SU-DHL-6 (cell line): ENCODE data around the gene SMYD4.

ENCODE experiments used
- H2AFZ ChIP-seq: fragments of 200-600 bp; sonication (generic); 2 replicates; pipeline ENCODE4 v1.6.1; 2014; ENCODE audit warnings: low read depth, mild to moderate bottlenecking, moderate library complexity, mixed read lengths, antibody characterized with exemption, low read length; ENCODE audit not compliant: severe bottlenecking
- H3F3A ChIP-seq: fragments of 200-600 bp; shearing (Covaris generic); 2 replicates; pipeline ENCODE4 v1.6.0; 2016; ENCODE audit warnings: antibody characterized with exemption, mild to moderate bottlenecking; ENCODE audit not compliant: insufficient read depth
- H3K27ac ChIP-seq: fragments of 200-600 bp; sonication (generic); 2 replicates; pipeline ENCODE4 v1.5.1; 2016; ENCODE audit warnings: low read depth, mild to moderate bottlenecking, low read length, moderate library complexity, mixed read lengths
- H3K27me3 ChIP-seq: fragments of 200-600 bp; sonication (generic), shearing (Covaris generic); 2 replicates; pipeline ENCODE4 v1.6.0; 2014; ENCODE audit warnings: mild to moderate bottlenecking, low read length
- H3K36me3 ChIP-seq: fragments of 200-600 bp; sonication (generic); 2 replicates; pipeline ENCODE4 v1.6.1; 2014; ENCODE audit warnings: mild to moderate bottlenecking, low read length, mixed read lengths
- H3K4me2 ChIP-seq: fragments of 300-600, 200-600 bp; shearing (Covaris generic), sonication (generic); 2 replicates; pipeline ENCODE4 v1.6.0; 2014; ENCODE audit warnings: low read length, low read depth, mild to moderate bottlenecking; ENCODE audit not compliant: poor library complexity, severe bottlenecking
- H3K4me3 ChIP-seq: fragments of 200-600 bp; sonication (generic); 2 replicates; pipeline ENCODE4 v1.5.1; 2014; ENCODE audit warnings: antibody characterized with exemption, low read length, mild to moderate bottlenecking, mixed read lengths; ENCODE audit not compliant: insufficient read depth, poor library complexity, severe bottlenecking
- H3K79me2 ChIP-seq: fragments of 200-600 bp; sonication (generic); 2 replicates; pipeline ENCODE4 v1.6.1; 2014; ENCODE audit warnings: mild to moderate bottlenecking, low read length, moderate library complexity; ENCODE audit not compliant: insufficient read depth
- H3K9ac ChIP-seq: fragments of 200-600 bp; sonication (generic); 2 replicates; pipeline ENCODE4 v1.7.0; 2014; ENCODE audit warnings: mild to moderate bottlenecking, low read length
- H3K9me2 ChIP-seq: fragments of 200-600 bp; sonication (generic); replicated peaks from 2 replicates; pipeline ENCODE4 v1.6.1; 2014; ENCODE audit warnings: low read length; ENCODE audit not compliant: insufficient read depth
- H3K9me3 ChIP-seq: fragments of 200-600 bp; sonication (generic); 2 replicates; pipeline ENCODE4 v1.6.1; 2014; ENCODE audit warnings: low read length, mixed read lengths; ENCODE audit not compliant: insufficient read depth
- H4K20me1 ChIP-seq: fragments of 200-600 bp; sonication (generic); 2 replicates; pipeline ENCODE4 v1.6.1; 2014; ENCODE audit warnings: low read depth, mild to moderate bottlenecking, antibody characterized with exemption, low read length, moderate library complexity, mixed read lengths
- EZH2phosphoT487 ChIP-seq: fragments of 200-600 bp; sonication (generic), shearing (Covaris generic); conservative IDR thresholded peaks from 2 replicates; pipeline ENCODE4 v1.6.1; 2018; ENCODE audit warnings: mild to moderate bottlenecking, antibody characterized with exemption, low read length, moderate library complexity, mixed read lengths
- TF ChIP-seq, protein P1 (sequence below): fragments of 200-600 bp; sonication (generic); IDR thresholded peaks from one replicate; pipeline ENCODE4 v1.5.1; 2017; ENCODE audit warnings: antibody characterized with exemption, mild to moderate bottlenecking, low read length, moderate library complexity; ENCODE audit not compliant: insufficient read depth, poor library complexity, severe bottlenecking

Gene SMYD4

DNA sequence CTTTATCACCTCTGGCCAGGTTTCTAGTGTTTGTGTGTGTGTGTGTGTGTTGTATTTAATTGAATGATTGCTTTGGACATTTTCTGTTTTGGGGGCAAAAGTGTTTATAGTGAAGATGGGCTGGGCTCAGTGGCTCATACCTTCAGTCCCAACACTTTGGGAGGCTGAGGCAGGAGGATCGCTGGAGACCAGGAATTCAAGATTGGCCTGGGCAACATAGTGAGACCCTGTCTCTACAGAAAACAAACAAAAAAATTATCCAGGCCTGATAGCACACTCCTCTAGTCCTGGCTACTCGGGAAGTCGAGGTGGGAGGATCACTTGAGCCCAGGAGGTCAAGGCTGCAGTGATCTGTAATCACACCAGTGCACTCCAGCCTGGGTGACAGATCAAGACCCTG, 37.6 kb upstream of the SMYD4 start:
- Histone ChIP-seq H3K9me3 (no peaks in the 10 kb centered on the region), H3K4me3 (no peak overlapping the region), H3F3A (peaks cover 6% of the 10 kb centered on the region; the same call in 1 of the 2 replicates), H4K20me1 (no peaks in the 10 kb centered on the region; the same call in 1 of the 2 replicates), H3K4me2 (no peak overlapping the region), H3K9me2 (no peaks in the 10 kb centered on the region), H2AFZ (no peak overlapping the region), H3K79me2 (peaks cover 15% of the 10 kb centered on the region), H3K36me3 (peaks cover 13% of the 10 kb centered on the region; the same call in 1 of the 2 replicates), H3K9ac (no peak overlapping the region), H3K27me3 (no peaks in the 10 kb centered on the region), H3K27ac (no peak overlapping the region)
- no peak for TF ChIP-seq EZH2phosphoT487
- TF ChIP-seq, protein P1, sequence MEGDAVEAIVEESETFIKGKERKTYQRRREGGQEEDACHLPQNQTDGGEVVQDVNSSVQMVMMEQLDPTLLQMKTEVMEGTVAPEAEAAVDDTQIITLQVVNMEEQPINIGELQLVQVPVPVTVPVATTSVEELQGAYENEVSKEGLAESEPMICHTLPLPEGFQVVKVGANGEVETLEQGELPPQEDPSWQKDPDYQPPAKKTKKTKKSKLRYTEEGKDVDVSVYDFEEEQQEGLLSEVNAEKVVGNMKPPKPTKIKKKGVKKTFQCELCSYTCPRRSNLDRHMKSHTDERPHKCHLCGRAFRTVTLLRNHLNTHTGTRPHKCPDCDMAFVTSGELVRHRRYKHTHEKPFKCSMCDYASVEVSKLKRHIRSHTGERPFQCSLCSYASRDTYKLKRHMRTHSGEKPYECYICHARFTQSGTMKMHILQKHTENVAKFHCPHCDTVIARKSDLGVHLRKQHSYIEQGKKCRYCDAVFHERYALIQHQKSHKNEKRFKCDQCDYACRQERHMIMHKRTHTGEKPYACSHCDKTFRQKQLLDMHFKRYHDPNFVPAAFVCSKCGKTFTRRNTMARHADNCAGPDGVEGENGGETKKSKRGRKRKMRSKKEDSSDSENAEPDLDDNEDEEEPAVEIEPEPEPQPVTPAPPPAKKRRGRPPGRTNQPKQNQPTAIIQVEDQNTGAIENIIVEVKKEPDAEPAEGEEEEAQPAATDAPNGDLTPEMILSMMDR = no peak

DNA sequence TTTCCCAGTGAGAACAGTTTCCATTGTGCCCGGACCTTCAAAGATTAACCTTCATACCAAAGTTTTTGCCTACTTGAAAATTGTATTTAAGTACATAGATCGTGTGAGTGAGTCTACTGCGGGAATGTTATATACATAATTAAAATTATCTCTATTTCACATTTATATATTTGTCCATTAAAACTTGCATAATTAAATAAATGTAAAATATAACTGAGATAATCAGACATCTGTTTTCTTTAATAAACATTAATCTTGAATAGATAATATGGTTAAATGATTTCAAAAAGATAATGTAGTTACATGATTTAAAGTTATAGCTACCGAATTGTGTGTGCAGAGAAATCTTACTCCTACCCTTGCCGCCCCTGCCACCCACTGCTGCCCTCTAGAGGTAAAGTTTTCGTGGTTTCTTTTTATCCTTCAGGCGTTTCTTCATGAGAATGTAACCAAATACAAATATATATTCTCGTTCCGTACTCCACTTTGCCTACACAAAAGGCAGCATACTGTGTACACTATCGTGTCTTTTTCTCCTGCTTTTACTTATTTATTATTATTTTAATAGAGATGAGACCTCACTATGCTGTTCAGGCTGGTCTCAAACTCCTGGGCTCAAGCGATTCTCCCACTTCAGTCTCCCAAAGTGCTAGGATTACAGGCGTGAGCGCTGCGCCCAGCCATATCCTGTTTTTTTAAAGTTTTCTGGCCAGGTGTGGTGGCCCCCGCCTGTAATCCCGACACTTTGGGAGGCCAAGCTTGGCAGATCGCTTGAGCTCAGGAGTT, 35.7 kb upstream of the SMYD4 start:
- Histone ChIP-seq H4K20me1 (no peaks in the 10 kb centered on the region; the same call in 1 of the 2 replicates), H3K9me2 (no peaks in the 10 kb centered on the region), H3F3A (peaks cover 10% of the 10 kb centered on the region; the same call in 1 of the 2 replicates), H3K79me2 (peaks cover 15% of the 10 kb centered on the region), H2AFZ (no peak overlapping the region), H3K27me3 (no peaks in the 10 kb centered on the region), H3K9me3 (no peaks in the 10 kb centered on the region), H3K27ac (no peak overlapping the region), H3K36me3 (peaks cover 7% of the 10 kb centered on the region; the same call in 1 of the 2 replicates), H3K4me3 (no peak overlapping the region), H3K4me2 (no peak overlapping the region), H3K9ac (no peak overlapping the region)
- TF ChIP-seq, protein P1 = peak; percentile 53
- no peak for TF ChIP-seq EZH2phosphoT487

DNA sequence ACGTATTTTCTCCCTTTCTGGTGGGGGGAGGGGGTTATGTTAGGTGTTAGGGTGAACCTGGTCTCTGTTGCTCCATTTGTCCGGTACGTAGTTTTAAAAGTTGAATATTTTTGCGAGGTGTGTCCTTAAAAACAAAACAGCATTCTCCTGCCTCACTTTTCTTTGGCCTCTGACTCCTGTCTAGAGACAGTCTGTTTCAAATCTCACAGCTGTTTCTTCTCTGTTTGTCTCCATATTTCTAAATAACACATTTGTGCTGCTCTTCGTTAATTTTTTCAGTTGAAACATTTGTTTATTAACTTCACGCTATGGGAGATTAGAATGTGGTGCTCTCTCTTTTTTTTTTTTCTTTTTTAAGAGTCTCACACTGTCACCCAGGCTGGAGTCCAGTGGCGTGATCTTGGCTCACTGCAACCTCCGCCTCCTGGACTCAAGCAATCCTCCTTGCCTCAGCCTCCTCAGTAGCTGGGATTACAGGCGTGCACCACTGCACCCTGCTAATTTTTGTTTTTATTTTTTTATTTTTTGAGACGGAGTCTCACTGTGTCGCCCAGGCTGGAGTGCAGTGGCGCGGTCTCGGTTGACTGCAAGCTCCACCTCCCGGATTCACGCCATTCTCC, 31.8 kb upstream of the SMYD4 start:
- H3K36me3 ChIP-seq = peaks cover 7% of the 10 kb centered on the region; the same call in 1 of the 2 replicates

More for the DNA sequence above, 31.8 kb upstream of the SMYD4 start:
- no peaks in the 10 kb centered on the region for H3K27me3 ChIP-seq
- TF ChIP-seq EZH2phosphoT487 = no peak
- TF ChIP-seq, protein P1 = no peak
- no peaks in the 10 kb centered on the region for H4K20me1 ChIP-seq
- H3K9me3 ChIP-seq = no peaks in the 10 kb centered on the region
- no peaks in the 10 kb centered on the region for H3K9me2 ChIP-seq
- H3K4me2 ChIP-seq = no peak overlapping the region
- H3K27ac ChIP-seq = no peak overlapping the region
- H2AFZ ChIP-seq = no peak overlapping the region
- H3F3A ChIP-seq = peaks cover 10% of the 10 kb centered on the region; the same call in 1 of the 2 replicates
- H3K4me3 ChIP-seq = no peak overlapping the region
- H3K9ac ChIP-seq = no peak overlapping the region
- peaks cover 3% of the 10 kb centered on the region; the same call in 1 of the 2 replicates for H3K79me2 ChIP-seq
